HepG2 (cell line): Measurements from ENCODE around the gene SP7. TPM values are rescaled to one million over a fixed set of nuclear protein-coding genes. Genes with fewer than 3 reads are reported as not detected.

Experiments
- ATAC-seq: fragments of 200-7000 bp; cut with Tn5 transposase; 3 replicates; pipeline ENCODE4 v1.9.1; 2020; ENCODE audit warnings: mild to moderate bottlenecking, moderate library complexity
- BruUV-seq: library from RNA; stranded (reverse); fragments of 400-500 nt; replicated peaks from 2 replicates; lab custom pipeline; 2021; lab: Mats Ljungman, UMichigan
- CTCF ChIA-PET: fragments of 300-600 bp; formaldehyde crosslinking; extraction: SDS; loops from one replicate; lab custom pipeline; 2021; ENCODE audit warnings: low total read pairs, inconsistent platforms, low intra/inter-chr PET ratio; lab: Yijun Ruan, JAX
- POLR2A ChIA-PET: fragments of 350-600 bp; sonication (Branson Sonifier 250); formaldehyde crosslinking; loops from one replicate; lab custom pipeline; 2020; ENCODE audit warnings: antibody characterized with exemption, inconsistent platforms; lab: Yijun Ruan, JAX
- DNase-seq: peaks from one replicate; pipeline ENCODE4 v3.0.0-alpha.2; 2015; ENCODE audit warnings: low spot score
- FAIRE-seq: peaks from 3 replicates; lab custom pipeline; 2011; peaks lifted over from hg19 to GRCh38; lab: Jason Lieb, UNC
- H2AFZ ChIP-seq: one replicate; pipeline ENCODE4 v1.6.1; 2011; ENCODE audit warnings: low read length, inconsistent platforms
- H3K27ac ChIP-seq: fragments of 300-600 bp; 3 replicates; pipeline ENCODE4 v1.8.0; 2011; ENCODE audit warnings: mixed run types, mild to moderate bottlenecking, mixed read lengths, low read length, inconsistent platforms; ENCODE audit not compliant: insufficient read depth; ENCODE audit errors: extremely low read length
- H3K27me3 ChIP-seq, 2 experiments: fragments of 200-600 bp in 1 of 2; 2 replicates in 1 of 2; 3 replicates in 1 of 2; pipeline versions ENCODE4 v1.6.0 to v1.8.0; 2011; ENCODE audit warnings: low read length in 2 of 2, mild to moderate bottlenecking in 2 of 2, moderate library complexity in 2 of 2, inconsistent platforms in 1 of 2; ENCODE audit not compliant: insufficient read depth in 2 of 2, control insufficient read depth in 1 of 2
- H3K36me3 ChIP-seq, 2 experiments: fragments of 200-600 bp in 1 of 2; replicated peaks in 1 of 2; 2 replicates in 1 of 2; 3 replicates in 1 of 2; pipeline versions ENCODE4 v1.5.1 to v1.8.0; 2011; ENCODE audit warnings: low read length in 2 of 2, inconsistent platforms in 1 of 2; ENCODE audit not compliant: insufficient read depth in 2 of 2, control insufficient read depth in 1 of 2
- H3K4me1 ChIP-seq: 2 replicates; pipeline ENCODE4 v1.5.1; 2012; ENCODE audit warnings: low read length, inconsistent platforms; ENCODE audit not compliant: insufficient read depth
- H3K4me2 ChIP-seq: 2 replicates; pipeline ENCODE4 v1.6.0; 2011; ENCODE audit warnings: low read depth, low read length, inconsistent platforms
- H3K4me3 ChIP-seq, 3 experiments: fragments of 200-600 bp in 1 of 3; sonication (generic), shearing (Covaris generic) in 1 of 3; replicated peaks in 1 of 3; 2 replicates each; pipeline ENCODE4 v1.5.1; 2011 to 2016; ENCODE audit warnings: low read length in 3 of 3, inconsistent platforms in 2 of 3, low read depth in 2 of 3, mild to moderate bottlenecking in 2 of 3, control low read depth in 1 of 3, mixed read lengths in 1 of 3; ENCODE audit not compliant: insufficient read depth in 1 of 3
- H3K79me2 ChIP-seq: one replicate; pipeline ENCODE4 v1.6.1; 2011; ENCODE audit warnings: low read length, inconsistent platforms; ENCODE audit not compliant: insufficient read depth
- H3K9ac ChIP-seq: 2 replicates; pipeline ENCODE4 v1.6.0; 2011; ENCODE audit warnings: mild to moderate bottlenecking, low read depth, low read length, inconsistent platforms; ENCODE audit not compliant: insufficient read depth
- H3K9me3 ChIP-seq: 2 replicates; pipeline ENCODE4 v1.5.1; 2012; ENCODE audit warnings: mild to moderate bottlenecking, low read length
- H4K20me1 ChIP-seq: 2 replicates; pipeline ENCODE4 v1.6.0; 2011; ENCODE audit warnings: inconsistent platforms, mild to moderate bottlenecking, low read length, moderate library complexity; ENCODE audit not compliant: insufficient read depth
- EED ChIP-seq: sonication (generic); formaldehyde crosslinking; IDR thresholded peaks from 2 replicates; pipeline ENCODE4 v1.5.0; 2020; ENCODE audit warnings: mild to moderate bottlenecking, missing genetic modification reagents
- EHMT2 ChIP-seq: fragments of 200-600 bp; sonication (generic); IDR thresholded peaks from 2 replicates; pipeline ENCODE4 v1.7.0; 2017; ENCODE audit warnings: antibody characterized with exemption, low read depth, low read length, borderline replicate concordance
- ELF3 ChIP-seq: IDR thresholded peaks from 2 replicates; pipeline ENCODE4 v1.6.1; 2016; ENCODE audit warnings: missing genetic modification reagents, missing compliant biosample characterization
- EP300 ChIP-seq, 3 experiments: sonication (generic) in 1 of 3; formaldehyde crosslinking in 1 of 3; IDR thresholded peaks; 2 replicates each; pipeline versions ENCODE4 v1.5.1 to v1.6.1; 2011 to 2020; ENCODE audit warnings: low read depth in 2 of 3, low read length in 2 of 3, borderline replicate concordance in 1 of 3, improper control_type of control experiment in 1 of 3, mild to moderate bottlenecking in 1 of 3, missing genetic modification reagents in 1 of 3, moderate library complexity in 1 of 3
- ERF ChIP-seq: IDR thresholded peaks from 2 replicates; pipeline ENCODE4 v1.6.1; 2018; ENCODE audit warnings: missing biosample characterization, missing genetic modification reagents
- ESRRA ChIP-seq: sonication (generic); formaldehyde crosslinking; IDR thresholded peaks from 2 replicates; pipeline ENCODE4 v1.5.1; 2020; ENCODE audit warnings: mild to moderate bottlenecking, low read depth, missing genetic modification reagents
- MATR3 ChIP-seq: sonication (generic); formaldehyde crosslinking; IDR thresholded peaks from 2 replicates; pipeline ENCODE4 v1.4.0; 2020; ENCODE audit warnings: missing genetic modification reagents
- MEIS2 ChIP-seq: sonication (generic); formaldehyde crosslinking; IDR thresholded peaks from 2 replicates; pipeline ENCODE4 v1.9.0; 2021; ENCODE audit warnings: mild to moderate bottlenecking, missing genetic modification reagents
- NFIB ChIP-seq: sonication (generic); formaldehyde crosslinking; IDR thresholded peaks from 2 replicates; pipeline ENCODE4 v1.9.0; 2021; ENCODE audit warnings: missing genetic modification reagents, mild to moderate bottlenecking, borderline replicate concordance
- PHF5A ChIP-seq: IDR thresholded peaks from one replicate; pipeline ENCODE4 v1.6.1; 2018; ENCODE audit warnings: low read depth, missing genetic modification reagents; ENCODE audit not compliant: unreplicated experiment
- RELA ChIP-seq: sonication (generic); formaldehyde crosslinking; IDR thresholded peaks from 2 replicates; pipeline ENCODE4 v1.4.0; 2020; ENCODE audit warnings: missing genetic modification reagents
- SIN3B ChIP-seq: fragments of 150-350 bp; IDR thresholded peaks from 2 replicates; pipeline ENCODE4 v1.6.1; 2014; ENCODE audit warnings: low read length
- TAF1 ChIP-seq: sonication (generic); formaldehyde crosslinking; IDR thresholded peaks from 2 replicates; pipeline ENCODE4 v1.4.0; 2020; ENCODE audit warnings: missing genetic modification reagents
- TCF7L2 ChIP-seq: IDR thresholded peaks from 2 replicates; pipeline ENCODE4 v1.6.1; 2011; ENCODE audit warnings: mild to moderate bottlenecking, low read depth, low read length, moderate library complexity
- THRA ChIP-seq: sonication (generic); formaldehyde crosslinking; IDR thresholded peaks from 2 replicates; pipeline ENCODE4 v1.4.0; 2020; ENCODE audit warnings: missing genetic modification reagents, borderline replicate concordance
- ZNF124 ChIP-seq: sonication (generic); formaldehyde crosslinking; IDR thresholded peaks from 2 replicates; pipeline ENCODE4 v1.4.0; 2020; ENCODE audit warnings: missing genetic modification reagents
- ZNF275 ChIP-seq: sonication (generic); formaldehyde crosslinking; IDR thresholded peaks from 2 replicates; pipeline ENCODE4 v1.8.0; 2022; ENCODE audit warnings: missing genetic modification reagents, mild to moderate bottlenecking, inconsistent platforms, borderline replicate concordance
- ZNF317 ChIP-seq: sonication (generic); formaldehyde crosslinking; IDR thresholded peaks from 2 replicates; pipeline ENCODE4 v1.5.0; 2020; ENCODE audit warnings: mild to moderate bottlenecking, missing genetic modification reagents
- ZNF335 ChIP-seq: sonication (generic); formaldehyde crosslinking; IDR thresholded peaks from 2 replicates; pipeline ENCODE4 v1.4.0; 2020; ENCODE audit warnings: missing genetic modification reagents
- ZNF605 ChIP-seq: sonication (generic); formaldehyde crosslinking; IDR thresholded peaks from 2 replicates; pipeline ENCODE4 v1.8.0; 2022; ENCODE audit warnings: mild to moderate bottlenecking, missing genetic modification reagents
- ZNF672 ChIP-seq: sonication (generic); formaldehyde crosslinking; IDR thresholded peaks from 2 replicates; pipeline ENCODE4 v1.8.1; 2022; ENCODE audit warnings: missing genetic modification reagents
- WGBS: methylation state at CpG from one replicate; pipeline ENCODE4 v1.1.6; 2017; ENCODE audit warnings: low lambda C conversion rate; 5-methylcytosine and 5-hydroxymethylcytosine counted together
- in situ Hi-C: cut with HindIII; loops from 2 replicates; pipeline ENCODE4 v1.10.0; 2017; ENCODE audit warnings: low pct_unique_long_range_greater_than_20kb; ENCODE audit not compliant: extremely low pct_ligation_motif_present
- intact Hi-C: fragments of 100-400 bp; cut with micrococcal nuclease; formaldehyde crosslinking; loops from one replicate; pipeline ENCODE4 v1.10.0; 2022; ENCODE audit not compliant: unreplicated experiment
- polyA plus RNA-seq, 8 experiments: library from polyadenylated mRNA; depleted of rRNA in 3 of 8; stranded (reverse) in 7 of 8; unstranded in 1 of 8; fragments of >200 nt; fragmentation: Illumina TruSeq in 4 of 8; extraction: Trizol in 4 of 8; gene quantifications; 2 replicates each; pipeline versions ENCODE4 v1.2.1 to v1.2.3, GENCODE V29; 2011 to 2016; ENCODE audit warnings: low read depth in 4 of 8, missing spikeins in 1 of 8, mixed read lengths in 1 of 8; ENCODE audit not compliant: insufficient read depth in 1 of 8
- total RNA-seq, 5 experiments: library from RNA; depleted of rRNA; stranded (reverse); fragments of >200 nt; fragmentation: Illumina TruSeq; extraction: Trizol; gene quantifications; 2 replicates each; pipeline ENCODE4 v1.2.3, GENCODE V29; 2016; ENCODE audit warnings: low read depth in 1 of 5

SP7 gene
- total and polyA plus RNA-seq, 2 of the 13 experiments (the other 11 are each of a cell fraction or from before 2014, with no cell fraction given), result not detected

- TF ChIP-seq RELA (CRISPR knock-in tag) (no peak), TAF1 (CRISPR knock-in tag) (no peak), SIN3B (no peak), ZNF672 (CRISPR knock-in tag) (no peak), ZNF335 (CRISPR knock-in tag) (no peak), THRA (CRISPR knock-in tag) (no peak), PHF5A (CRISPR knock-in tag) (no peak)
Observed at GRCh38 chr12:53338916-53339315, 2.8 kb upstream of the SP7 start (continued).

- Histone ChIP-seq H3K4me3 (no peak overlapping the region), H3K4me1 (no peaks in the 10 kb centered on the region), H4K20me1 (no peaks in the 10 kb centered on the region), H3K36me3 (no peaks in the 10 kb centered on the region), H3K4me2 (no peak overlapping the region), H2AFZ (no peak overlapping the region), H3K27ac (no peak overlapping the region), H3K9ac (no peak overlapping the region), H3K79me2 (no peaks in the 10 kb centered on the region), H3K9me3 (no peaks in the 10 kb centered on the region), H3K27me3 (peaks cover 9 to 67% of the 10 kb centered on the region in 2 experiments)
- POLR2A ChIA-PET, result no interaction called here
- FAIRE-seq, result no peak
- in situ Hi-C loops (no loop called here), intact Hi-C loops (no loop called here)
- no peak for ATAC-seq
- BruUV-seq, result no TSS peak
- CTCF ChIA-PET, result no interaction called here
- no peak for DNase-seq
- no peak for TF ChIP-seq EP300 (IDR thresholded peaks at IDR 0.05; ENCODE audit: low read depth in 2 of 2, low read length in 2 of 2)
- TF ChIP-seq EP300 (CRISPR knock-in tag; IDR thresholded peaks at IDR 0.05; ENCODE audit: borderline replicate concordance), result no peak
- TF ChIP-seq TCF7L2, result no peak
- no peak for TF ChIP-seq EED (CRISPR knock-in tag)
- TF ChIP-seq ESRRA, result no peak
- TF ChIP-seq EHMT2, result no peak
- TF ChIP-seq ZNF124 (CRISPR knock-in tag), result no peak
- TF ChIP-seq ZNF605 (CRISPR knock-in tag), result no peak
- no peak for TF ChIP-seq ELF3 (CRISPR knock-in tag)
- no peak for TF ChIP-seq ERF (CRISPR knock-in tag)
- no peak for TF ChIP-seq MEIS2
- no peak for TF ChIP-seq NFIB (CRISPR knock-in tag)
- no peak for TF ChIP-seq ZNF275 (CRISPR knock-in tag)
- no peak for TF ChIP-seq ZNF317 (CRISPR knock-in tag)
- TF ChIP-seq MATR3 (CRISPR knock-in tag), result no peak
- WGBS, result 3% methylated on average over 10 of the region's 11 CpGs
Observed at GRCh38 chr12:53338017-53338416, 1.9 kb upstream of the SP7 start.
